ENCODE data around the gene HTR2A. TPM values are rescaled to one million over a fixed set of nuclear protein-coding genes. Genes with fewer than 3 reads are reported as not detected.

Gene HTR2A
- polyA plus RNA-seq, 1 experiment: 0.02 TPM

GRCh38 chr13:46783504-46783903 is 113.3 kb downstream of the HTR2A start:
- Histone ChIP-seq H3K27me3 (ENCODE audit: control insufficient read depth, insufficient read depth, low read length) (no peaks in the 10 kb centered on the region), H3K4me3 (ENCODE audit: low read depth, low read length) (no peak overlapping the region), H3K36me3 (ENCODE audit: control insufficient read depth, insufficient read depth, low read length) (peaks cover 5% of the 10 kb centered on the region)
- no peak for TF ChIP-seq CTCF (IDR thresholded peaks at IDR 0.05; ENCODE audit: insufficient read depth, low read depth, low read length)
- POLR2A ChIA-PET: no interaction called here
- CTCF ChIA-PET: no interaction called here
- DNase-seq (ENCODE audit: low read depth): no peak

GRCh38 chr13:46782691-46783090 is 114.2 kb downstream of the HTR2A start:
- no peak for TF ChIP-seq CTCF (IDR thresholded peaks at IDR 0.05; ENCODE audit: insufficient read depth, low read depth, low read length)
- Histone ChIP-seq H3K4me3 (ENCODE audit: low read depth, low read length) (no peak overlapping the region), H3K36me3 (ENCODE audit: control insufficient read depth, insufficient read depth, low read length) (peaks cover 5% of the 10 kb centered on the region), H3K27me3 (ENCODE audit: control insufficient read depth, insufficient read depth, low read length) (no peaks in the 10 kb centered on the region)
- ChIA-PET CTCF (no interaction called here), POLR2A (no interaction called here)
- no peak for DNase-seq (ENCODE audit: low read depth)

GRCh38 chr13:46782066-46782465 is 114.8 kb downstream of the HTR2A start:
- no peaks in the 10 kb centered on the region for H3K27me3 ChIP-seq (ENCODE audit: control insufficient read depth, insufficient read depth, low read length)
- ChIA-PET CTCF (no interaction called here), POLR2A (no interaction called here)
- peaks cover 5% of the 10 kb centered on the region for H3K36me3 ChIP-seq (ENCODE audit: control insufficient read depth, insufficient read depth, low read length)
- H3K4me3 ChIP-seq (ENCODE audit: low read depth, low read length): no peak overlapping the region
- DNase-seq (ENCODE audit: low read depth): no peak
- no peak for TF ChIP-seq CTCF (IDR thresholded peaks at IDR 0.05; ENCODE audit: insufficient read depth, low read depth, low read length)

Other genes starting within 250 kb of the HTR2A start
- 95.7 and 187 TPM in 2 replicates for gene ESD, start 99.9 kb downstream of the HTR2A start, polyA plus RNA-seq (2011; rRNA removed)